Measurements from ENCODE around the gene ETV6. TPM values are rescaled to one million over a fixed set of nuclear protein-coding genes. Genes with fewer than 3 reads are reported as not detected.

The ETV6 gene
- total RNA-seq, 3 donors from 2014 or later, result 46.7 to 58.0 (median 57.5) TPM

- Mint-ChIP-seq H3K4me3 (peak overlapping the region; percentile 3), H3K4me1 (ENCODE audit: low read depth) (peaks cover 47% of the 10 kb centered on the region), H3K27me3 (ENCODE audit: low read depth) (no peaks in the 10 kb centered on the region), H3K36me3 (ENCODE audit: insufficient read depth) (peaks cover 27% of the 10 kb centered on the region), H3K9me3 (peaks cover 4% of the 10 kb centered on the region)
- ATAC-seq (no peak), DNase-seq (no peak)
Observed at GRCh38 chr12:11823043-11823442, 173.6 kb downstream of the ETV6 start.

GRCh38 chr12:11823593-11823992 lies 174.1 kb downstream of the ETV6 start:
- DNase-seq (no peak), ATAC-seq (no peak)
- H3K4me1 Mint-ChIP-seq (ENCODE audit: low read depth), result peaks cover 47% of the 10 kb centered on the region
- H3K4me3 Mint-ChIP-seq, result no peak overlapping the region
- H3K27me3 Mint-ChIP-seq (ENCODE audit: low read depth), result no peaks in the 10 kb centered on the region
- H3K36me3 Mint-ChIP-seq (ENCODE audit: insufficient read depth), result peaks cover 27% of the 10 kb centered on the region
- peaks cover 4% of the 10 kb centered on the region for H3K9me3 Mint-ChIP-seq

DNA sequence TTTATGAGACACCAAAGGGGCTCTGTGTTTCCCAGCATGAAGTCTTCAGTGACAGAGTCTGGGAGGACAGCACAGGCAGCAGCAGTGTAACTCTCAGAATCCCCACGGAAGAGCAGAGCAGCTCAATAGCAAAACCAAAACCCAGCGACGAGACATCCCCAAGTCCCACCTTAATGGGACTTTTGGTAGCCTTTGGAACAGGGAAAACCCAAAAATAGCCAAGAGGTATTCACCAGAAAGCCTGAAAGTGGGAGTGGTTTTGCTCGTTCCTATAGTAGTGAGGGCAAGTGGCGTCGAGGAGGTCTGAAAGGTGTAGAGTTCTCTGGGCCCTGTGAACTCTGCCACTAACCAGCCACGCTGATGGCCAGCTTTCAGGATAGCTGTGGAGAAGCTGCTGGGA lies 174.6 kb downstream of the ETV6 start:
- Mint-ChIP-seq H3K4me1 (ENCODE audit: low read depth) (peaks cover 47% of the 10 kb centered on the region), H3K4me3 (no peak overlapping the region)
- DNase-seq, result no peak

GRCh38 chr12:11824736-11825135 lies 175.3 kb downstream of the ETV6 start:
- ATAC-seq, result no peak
- Mint-ChIP-seq H3K4me3 (no peak overlapping the region), H3K36me3 (ENCODE audit: insufficient read depth) (peaks cover 27% of the 10 kb centered on the region)

More for the DNA sequence above, 174.6 kb downstream of the ETV6 start:
- H3K27me3 Mint-ChIP-seq (ENCODE audit: low read depth), result no peaks in the 10 kb centered on the region
- no peak for ATAC-seq
- peaks cover 27% of the 10 kb centered on the region for H3K36me3 Mint-ChIP-seq (ENCODE audit: insufficient read depth)
- peaks cover 4% of the 10 kb centered on the region for H3K9me3 Mint-ChIP-seq

DNA sequence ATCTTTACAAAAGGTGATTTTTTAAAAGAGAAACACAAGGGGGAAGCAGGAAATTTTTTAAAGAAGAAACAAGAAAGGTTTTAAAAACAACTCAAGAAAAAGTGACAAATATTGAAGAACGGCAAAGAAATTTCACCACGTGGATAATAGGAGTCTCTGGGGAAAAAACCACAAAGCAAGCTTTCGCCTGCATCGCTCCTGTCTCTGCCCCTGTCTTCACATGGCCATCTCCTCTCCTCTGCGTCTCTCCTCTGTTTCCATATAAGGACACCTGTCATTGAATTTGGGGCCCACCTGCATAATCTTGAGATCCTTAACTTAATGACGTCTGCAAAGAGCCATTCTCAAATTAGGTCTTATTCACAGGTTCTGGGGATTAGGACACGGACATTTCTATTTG lies 175.8 kb downstream of the ETV6 start:
- Mint-ChIP-seq H3K9me3 (peaks cover 4% of the 10 kb centered on the region), H3K27me3 (ENCODE audit: low read depth) (no peaks in the 10 kb centered on the region), H3K4me3 (no peak overlapping the region), H3K36me3 (ENCODE audit: insufficient read depth) (peaks cover 27% of the 10 kb centered on the region), H3K4me1 (ENCODE audit: low read depth) (peaks cover 47% of the 10 kb centered on the region)
- ATAC-seq (no peak), DNase-seq (no peak)

More at GRCh38 chr12:11824736-11825135, 175.3 kb downstream of the ETV6 start:
- Mint-ChIP-seq H3K9me3 (peaks cover 4% of the 10 kb centered on the region), H3K4me1 (ENCODE audit: low read depth) (peaks cover 47% of the 10 kb centered on the region), H3K27me3 (ENCODE audit: low read depth) (no peaks in the 10 kb centered on the region)
- no peak for DNase-seq

- Mint-ChIP-seq H3K27me3 (ENCODE audit: low read depth) (no peaks in the 10 kb centered on the region), H3K36me3 (ENCODE audit: insufficient read depth) (peaks cover 27% of the 10 kb centered on the region), H3K9me3 (peaks cover 4% of the 10 kb centered on the region), H3K4me1 (ENCODE audit: low read depth) (peaks cover 43% of the 10 kb centered on the region), H3K4me3 (no peak overlapping the region)
- no peak for DNase-seq
- no peak for ATAC-seq
Observed at GRCh38 chr12:11826574-11826973, 177.1 kb downstream of the ETV6 start.

DNA sequence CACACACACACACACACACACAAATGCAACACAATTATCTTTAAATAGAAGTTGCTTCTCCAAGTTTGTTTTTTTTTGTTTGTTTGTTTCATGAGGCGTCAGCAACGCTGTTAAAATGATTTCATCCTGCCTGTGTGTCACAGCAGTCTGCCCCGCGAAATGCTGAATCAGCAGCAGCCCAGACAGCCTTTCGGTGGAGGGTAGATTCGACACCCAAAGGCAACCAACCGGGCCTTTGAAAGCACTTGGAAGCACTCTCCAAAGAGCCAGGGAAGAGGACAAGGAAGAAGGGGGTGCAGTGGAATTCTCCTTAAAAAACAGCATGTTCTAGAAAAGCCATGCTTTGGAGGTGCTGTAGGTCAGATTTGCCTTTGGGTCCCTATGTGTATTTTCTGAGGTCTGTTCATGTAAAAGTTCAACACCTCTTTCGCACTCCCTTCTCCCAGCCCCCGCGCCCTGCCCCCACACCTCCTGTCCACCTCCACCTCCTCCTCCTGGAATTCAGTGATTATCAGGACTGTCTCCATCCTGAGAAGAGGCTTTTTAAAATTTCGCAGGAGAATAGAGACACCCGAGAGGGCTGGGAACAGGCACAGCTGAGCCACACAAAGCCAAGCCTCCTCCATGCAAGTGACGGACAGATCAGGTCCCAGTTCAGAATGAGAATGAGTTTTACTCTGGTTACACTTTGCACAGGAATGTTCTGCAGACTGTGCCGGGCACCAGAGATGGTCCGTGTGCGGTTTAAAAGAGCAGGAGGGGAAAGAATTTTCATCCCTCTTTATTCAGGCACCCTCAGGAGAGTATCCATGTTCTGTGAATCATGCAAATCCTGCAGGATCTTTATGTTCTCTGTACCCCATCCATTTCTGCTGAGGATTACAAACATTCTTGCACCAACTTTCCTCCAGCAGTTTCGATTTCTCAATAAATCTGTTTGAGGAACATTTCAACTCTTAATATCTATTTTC lies 177.9 kb downstream of the ETV6 start:
- H3K4me3 Mint-ChIP-seq, result no peak overlapping the region
- no peaks in the 10 kb centered on the region for H3K9me3 Mint-ChIP-seq
- no peaks in the 10 kb centered on the region for H3K27me3 Mint-ChIP-seq (ENCODE audit: low read depth)
- H3K36me3 Mint-ChIP-seq (ENCODE audit: insufficient read depth), result peaks cover 29% of the 10 kb centered on the region
- peaks cover 44% of the 10 kb centered on the region for H3K4me1 Mint-ChIP-seq (ENCODE audit: low read depth)
- no peak for DNase-seq
- no peak for ATAC-seq

- DNase-seq, result no peak
- Mint-ChIP-seq H3K27me3 (ENCODE audit: low read depth) (no peaks in the 10 kb centered on the region), H3K36me3 (ENCODE audit: insufficient read depth) (peaks cover 27% of the 10 kb centered on the region), H3K9me3 (no peaks in the 10 kb centered on the region), H3K4me1 (ENCODE audit: low read depth) (peaks cover 42% of the 10 kb centered on the region), H3K4me3 (no peak overlapping the region)
- ATAC-seq, result no peak
Observed at GRCh38 chr12:11829764-11830194, 180.3 kb downstream of the ETV6 start.

DNA sequence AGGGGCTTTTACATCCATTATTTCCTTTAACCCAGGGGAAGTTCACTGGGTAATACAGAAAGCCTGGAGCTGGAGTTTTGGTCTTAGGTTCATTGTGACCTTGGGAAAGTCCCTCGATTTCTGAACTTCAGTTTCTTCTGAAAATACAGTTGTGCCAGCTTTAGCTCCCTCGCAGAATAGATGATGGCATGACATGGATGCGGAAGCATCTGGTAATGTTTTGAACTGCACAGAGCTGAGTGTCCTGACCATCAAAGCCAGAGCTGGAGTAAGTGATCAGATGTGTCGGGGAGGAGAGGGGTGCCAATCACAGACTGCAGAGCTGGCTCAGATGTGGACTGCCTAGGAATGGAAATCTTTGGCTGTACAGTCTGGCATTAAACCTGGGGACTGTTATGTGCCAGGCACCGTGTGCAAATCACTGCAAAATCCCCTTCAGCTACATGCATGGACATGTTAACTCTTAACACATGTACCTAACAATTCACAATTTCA lies 180.9 kb downstream of the ETV6 start:
- DNase-seq (no peak), ATAC-seq (peak in 1 of 2 donors; percentile 25)
- H3K4me1 Mint-ChIP-seq (ENCODE audit: low read depth), result peaks cover 42% of the 10 kb centered on the region
- no peaks in the 10 kb centered on the region for H3K27me3 Mint-ChIP-seq (ENCODE audit: low read depth)
- H3K4me3 Mint-ChIP-seq, result no peak overlapping the region
- H3K36me3 Mint-ChIP-seq (ENCODE audit: insufficient read depth), result peaks cover 23% of the 10 kb centered on the region
- no peaks in the 10 kb centered on the region for H3K9me3 Mint-ChIP-seq

DNA sequence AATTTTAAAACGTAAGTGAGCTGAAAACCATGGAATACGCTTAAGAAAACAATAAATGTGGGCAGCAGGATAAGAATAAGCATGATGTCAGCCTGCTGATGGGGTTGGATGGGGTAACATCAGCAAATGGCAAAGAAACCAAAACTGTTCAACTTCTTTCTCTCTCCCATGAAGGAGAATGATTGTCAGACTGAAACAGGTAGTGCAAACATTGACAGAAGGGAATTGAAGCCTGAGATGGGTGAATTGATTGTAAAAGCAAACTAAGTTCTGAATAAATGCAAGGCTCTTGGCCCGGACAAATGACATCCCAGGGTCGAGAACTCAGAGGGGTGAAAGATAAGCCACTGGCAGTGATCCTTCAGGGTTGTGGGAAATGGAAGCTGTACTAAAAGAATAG lies 182.6 kb downstream of the ETV6 start:
- no peak for DNase-seq
- no peak for ATAC-seq
- H3K9me3 Mint-ChIP-seq, result no peaks in the 10 kb centered on the region
- H3K27me3 Mint-ChIP-seq (ENCODE audit: low read depth), result no peaks in the 10 kb centered on the region
- H3K4me1 Mint-ChIP-seq (ENCODE audit: low read depth), result peaks cover 49% of the 10 kb centered on the region
- peaks cover 16% of the 10 kb centered on the region for H3K36me3 Mint-ChIP-seq (ENCODE audit: insufficient read depth)
- H3K4me3 Mint-ChIP-seq, result no peak overlapping the region

GRCh38 chr12:11833174-11833895 lies 183.9 kb downstream of the ETV6 start:
- H3K4me1 Mint-ChIP-seq (ENCODE audit: low read depth), result peaks cover 53% of the 10 kb centered on the region
- ATAC-seq (no peak), DNase-seq (no peak)
- no peaks in the 10 kb centered on the region for H3K27me3 Mint-ChIP-seq (ENCODE audit: low read depth)
- no peaks in the 10 kb centered on the region for H3K9me3 Mint-ChIP-seq
- H3K4me3 Mint-ChIP-seq, result no peak overlapping the region
- peaks cover 17% of the 10 kb centered on the region for H3K36me3 Mint-ChIP-seq (ENCODE audit: insufficient read depth)

- H3K4me3 Mint-ChIP-seq, result no peak overlapping the region
- peaks cover 57% of the 10 kb centered on the region for H3K4me1 Mint-ChIP-seq (ENCODE audit: low read depth)
- DNase-seq (no peak), ATAC-seq (peak; percentile 10 to 12)
- H3K9me3 Mint-ChIP-seq, result no peaks in the 10 kb centered on the region
- no peaks in the 10 kb centered on the region for H3K27me3 Mint-ChIP-seq (ENCODE audit: low read depth)
- peaks cover 26% of the 10 kb centered on the region for H3K36me3 Mint-ChIP-seq (ENCODE audit: insufficient read depth)
Observed at GRCh38 chr12:11834104-11834812, 184.8 kb downstream of the ETV6 start.

DNA sequence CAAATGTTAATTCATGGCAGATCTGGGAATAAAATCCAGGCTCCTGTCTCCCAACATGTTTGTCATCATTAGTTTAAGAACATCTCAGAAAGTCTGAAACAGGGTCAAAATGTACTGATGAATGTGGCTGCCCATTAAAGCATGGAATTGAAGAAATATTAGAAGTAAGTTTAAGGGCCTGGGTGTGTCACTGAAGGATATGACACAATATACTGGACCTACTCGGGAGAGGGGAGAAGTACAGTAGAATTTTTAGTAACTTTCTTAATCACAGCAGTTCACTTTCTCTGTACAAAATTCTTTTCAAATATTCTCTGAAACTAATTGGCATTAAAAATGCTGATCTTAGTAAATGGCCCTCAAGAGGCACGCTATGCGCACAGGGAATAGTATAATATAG lies 185.5 kb downstream of the ETV6 start:
- Mint-ChIP-seq H3K4me3 (no peak overlapping the region), H3K4me1 (ENCODE audit: low read depth) (peaks cover 57% of the 10 kb centered on the region), H3K9me3 (no peaks in the 10 kb centered on the region), H3K27me3 (ENCODE audit: low read depth) (no peaks in the 10 kb centered on the region), H3K36me3 (ENCODE audit: insufficient read depth) (peaks cover 32% of the 10 kb centered on the region)
- DNase-seq (no peak), ATAC-seq (no peak)
